GM20000 (cell line): Measurements from ENCODE around the gene DUSP3.

ENCODE experiments used
- DNase-seq: peaks from one replicate; pipeline ENCODE4 v3.0.0; 2012; ENCODE audit warnings: low spot score
- CTCF ChIP-seq: IDR thresholded peaks from 2 replicates; pipeline ENCODE4 v1.5.1; 2012; ENCODE audit warnings: mild to moderate bottlenecking, control low read depth; ENCODE audit errors: extremely low read depth, missing control alignments

DUSP3 gene

GRCh38 chr17:43812396-43813265 is 33.9 kb upstream of the DUSP3 start:
- TF ChIP-seq CTCF = no peak
- DNase-seq = no peak

- DNase-seq = no peak
- no peak for TF ChIP-seq CTCF
Observed at GRCh38 chr17:43810823-43811222, 32.0 kb upstream of the DUSP3 start.

GRCh38 chr17:43810226-43810715 is 31.5 kb upstream of the DUSP3 start:
- TF ChIP-seq CTCF = no peak
- no peak for DNase-seq

- no peak for DNase-seq
- no peak for TF ChIP-seq CTCF
Observed at GRCh38 chr17:43809121-43809520, 30.3 kb upstream of the DUSP3 start.

- DNase-seq = no peak
- TF ChIP-seq CTCF = no peak
Observed at GRCh38 chr17:43808076-43808475, 29.3 kb upstream of the DUSP3 start.

- no peak for TF ChIP-seq CTCF
- no peak for DNase-seq
Observed at GRCh38 chr17:43805117-43805516, 26.3 kb upstream of the DUSP3 start.

GRCh38 chr17:43803758-43804157 is 25.0 kb upstream of the DUSP3 start:
- no peak for TF ChIP-seq CTCF
- no peak for DNase-seq
